Superior temporal gyrus (tissue), 1 donor: Measurements from ENCODE around the gene ARHGEF17.
"Not testable (repeated sequence)": the region's sequence is repeated elsewhere in the genome, so short reads cannot be mapped to it uniquely, and the experiment has no call there.

Source experiments
- DNase-seq: peaks from one replicate; pipeline ENCODE4 v3.0.0-alpha.2; 2016; ENCODE audit errors: extremely low spot score

Gene ARHGEF17

DNA sequence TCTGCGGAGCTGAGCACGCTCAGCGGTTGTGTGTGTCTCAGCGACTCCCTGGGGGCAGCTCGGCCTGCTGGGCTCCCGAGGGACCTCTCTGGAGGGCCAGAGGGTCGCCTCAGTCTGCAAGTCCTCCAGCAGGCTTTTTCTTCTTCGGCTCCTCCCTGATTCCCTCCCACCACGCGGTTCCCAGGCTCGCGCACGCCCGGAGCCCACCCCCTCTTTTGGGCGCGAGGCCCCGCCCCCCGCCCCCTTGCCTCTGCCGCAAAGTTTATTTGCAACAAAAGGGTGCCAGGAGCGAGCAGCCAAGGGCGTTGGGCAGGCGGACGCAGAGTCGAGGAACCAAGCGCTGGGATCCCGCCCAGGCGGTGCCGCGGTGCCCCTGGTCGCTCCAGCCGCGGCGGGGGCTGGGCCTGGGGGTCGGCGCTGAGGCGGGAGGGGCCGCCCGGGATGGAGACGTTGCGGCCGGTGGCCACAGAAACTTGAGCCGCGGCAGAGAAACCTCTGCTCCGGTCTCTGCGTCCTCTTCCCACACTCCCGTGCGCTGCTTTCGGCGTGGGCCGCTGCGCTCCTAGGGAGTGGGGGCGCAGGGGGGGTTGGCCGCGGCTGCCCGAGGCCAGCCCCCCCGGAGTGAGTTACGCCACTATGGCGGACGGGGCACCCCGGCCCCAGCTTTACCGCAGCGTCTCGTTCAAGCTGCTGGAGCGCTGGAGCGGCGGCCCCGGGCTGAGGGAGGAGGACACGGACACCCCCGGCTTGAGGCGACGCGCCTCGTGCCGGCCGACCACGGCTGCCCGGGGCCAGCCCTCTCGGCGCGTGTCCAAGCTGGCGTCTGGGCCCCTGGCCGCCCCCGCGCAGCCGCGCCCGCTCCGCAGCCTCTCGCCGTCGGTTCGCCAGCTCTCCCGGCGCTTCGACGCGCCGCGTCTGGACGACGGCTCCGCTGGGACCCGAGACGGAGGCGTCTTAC is at the start of gene ARHGEF17:
ARHGEF17 (plus strand) TSS at position 274 of the 958 bp plus-strand sequence; CDS start at position 637, 363 bp downstream.
- no peak for DNase-seq

DNA sequence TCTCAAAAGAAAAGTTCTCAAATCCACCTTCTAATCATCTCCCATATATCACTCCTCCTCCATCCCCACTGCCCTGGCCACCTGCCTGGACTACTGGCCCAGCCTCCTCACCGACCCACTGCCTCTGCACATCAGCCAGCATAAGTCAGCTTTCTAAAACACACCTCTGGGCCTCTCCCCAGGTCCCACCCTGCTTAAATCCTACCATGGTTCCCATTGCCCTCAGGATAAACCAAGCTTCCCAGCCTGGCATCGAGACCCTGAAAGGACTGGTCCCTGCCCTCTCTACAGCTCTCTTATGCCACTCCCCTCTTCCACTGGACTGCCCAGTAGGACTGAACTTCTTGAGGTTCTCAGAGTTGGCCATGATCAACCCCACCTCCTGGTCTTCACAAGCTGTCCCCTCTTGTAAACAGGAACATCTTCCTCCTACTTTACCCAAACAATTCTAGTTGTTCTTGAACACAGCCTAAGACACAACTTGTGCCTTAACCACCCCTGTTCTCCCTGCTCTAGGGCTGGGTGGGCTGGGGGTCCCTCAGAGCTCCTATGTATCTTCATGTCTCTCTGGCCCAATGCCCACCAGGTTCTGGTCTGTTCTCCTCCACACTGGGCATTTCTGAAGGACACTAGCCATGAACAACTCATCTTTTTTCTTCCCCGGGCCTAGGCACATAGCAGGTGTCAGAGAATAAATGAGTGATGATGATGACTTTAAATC is 48.5 kb upstream of the ARHGEF17 start:
- DNase-seq: no peak

- DNase-seq: no peak
Measured at GRCh38 chr11:73260127-73260457, 48.0 kb upstream of the ARHGEF17 start.

DNA sequence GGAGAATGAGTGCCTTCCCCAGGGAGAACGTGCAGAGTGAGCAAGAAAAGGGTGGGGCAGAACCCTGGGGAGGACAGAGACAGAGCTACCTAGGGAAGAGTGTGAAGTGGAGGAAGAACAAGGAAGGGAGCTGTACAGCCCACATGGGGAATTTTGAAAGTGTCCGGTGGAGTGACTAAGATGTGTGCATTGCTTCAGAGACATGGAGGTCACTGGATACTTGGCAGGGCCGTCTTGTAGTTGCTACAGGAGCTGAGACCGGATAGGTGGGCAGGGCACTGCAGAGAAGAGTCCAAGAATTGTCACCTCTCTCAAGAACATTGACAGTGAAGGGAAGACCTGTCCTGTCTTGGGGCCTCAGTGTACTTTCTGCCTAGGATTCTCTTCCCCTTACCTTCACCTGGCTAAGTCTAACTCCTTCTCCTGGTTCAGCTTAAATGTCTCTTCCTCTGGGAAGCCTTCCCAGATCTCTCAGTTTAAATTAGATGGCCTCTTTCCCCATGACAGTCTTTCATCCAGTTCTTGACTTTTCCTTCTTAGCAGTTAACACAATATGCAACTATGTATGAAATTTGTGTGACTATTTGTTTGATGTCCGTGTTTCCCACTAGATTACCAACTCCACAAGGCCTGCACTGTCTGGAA is 45.1 kb upstream of the ARHGEF17 start:
- no peak for DNase-seq

- DNase-seq: no peak
Measured at GRCh38 chr11:73263640-73264039, 44.4 kb upstream of the ARHGEF17 start.

GRCh38 chr11:73265278-73265810 is 42.7 kb upstream of the ARHGEF17 start:
- DNase-seq: no peak

- no peak for DNase-seq
Measured at GRCh38 chr11:73265853-73266645, 42.0 kb upstream of the ARHGEF17 start.

- DNase-seq: no peak
Measured at GRCh38 chr11:73266646-73267020, 41.4 kb upstream of the ARHGEF17 start.

- no peak for DNase-seq
Measured at GRCh38 chr11:73267122-73267846, 40.8 kb upstream of the ARHGEF17 start.

DNA sequence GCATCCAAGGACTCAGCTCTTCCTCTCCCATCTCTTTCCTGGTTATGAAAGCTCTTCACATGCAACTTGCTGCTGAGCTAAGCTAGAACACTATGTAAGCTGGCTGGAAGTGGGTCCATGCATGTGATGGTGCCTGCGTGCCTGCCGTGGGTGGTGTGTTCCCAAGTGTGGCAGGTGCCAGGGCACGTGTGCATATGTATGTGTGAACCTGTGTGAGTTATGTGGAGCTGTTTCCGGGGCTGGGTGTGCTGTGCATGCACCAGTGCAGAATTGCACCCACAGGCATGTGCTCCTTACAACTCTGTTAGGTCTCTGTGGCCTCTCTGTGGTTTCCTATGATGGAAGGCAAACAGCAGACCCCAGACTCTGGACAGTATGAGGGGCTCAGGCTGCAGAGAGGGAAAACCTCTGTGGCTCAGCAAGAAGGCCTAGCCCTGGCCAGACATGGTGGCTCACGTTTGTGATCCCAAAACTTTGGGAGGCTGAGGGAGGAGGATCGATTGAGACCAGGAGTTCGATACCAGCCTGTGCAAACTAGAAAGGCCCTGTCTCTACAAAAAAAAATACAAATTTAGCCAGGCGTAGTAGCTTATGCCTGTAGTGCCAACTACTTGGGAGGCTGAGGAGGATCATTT is 40.1 kb upstream of the ARHGEF17 start:
- no peak for DNase-seq

- DNase-seq: no peak
Measured at GRCh38 chr11:73268671-73269271, 39.3 kb upstream of the ARHGEF17 start.

- no peak for DNase-seq
Measured at GRCh38 chr11:73269459-73270015, 38.5 kb upstream of the ARHGEF17 start.

- DNase-seq: no peak
Measured at GRCh38 chr11:73270016-73270854, 37.8 kb upstream of the ARHGEF17 start.

GRCh38 chr11:73270855-73271477 is 37.1 kb upstream of the ARHGEF17 start:
- no peak for DNase-seq

GRCh38 chr11:73271478-73271865 is 36.6 kb upstream of the ARHGEF17 start:
- not testable (repeated sequence) for DNase-seq

- DNase-seq: no peak
Measured at GRCh38 chr11:73271936-73272679, 36.0 kb upstream of the ARHGEF17 start, which contains the start of gene P2RY6. P2RY6 (plus strand) TSS chr11:73272338; CDS start chr11:73296519, 24,181 bp downstream.

DNA sequence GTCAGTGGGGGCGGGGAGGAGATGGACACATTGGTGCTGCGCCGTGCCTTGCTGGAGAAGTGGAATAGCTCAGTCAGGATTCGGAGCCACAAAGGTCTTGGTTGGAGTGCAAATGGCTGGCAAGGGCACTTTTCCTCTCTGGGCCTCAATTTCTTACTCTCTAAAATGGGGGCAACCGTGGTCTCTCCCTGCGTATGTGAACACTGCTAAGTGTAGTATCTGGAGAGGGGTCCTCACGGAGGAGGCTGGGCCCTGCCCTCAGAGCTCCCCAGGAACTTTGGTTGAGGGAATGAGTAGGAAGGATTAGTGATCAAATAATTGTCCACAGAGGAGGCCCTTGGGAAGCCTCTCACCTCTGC is 35.4 kb upstream of the ARHGEF17 start:
- no peak for DNase-seq
